K562 (cell line): ENCODE measurements around the gene UBE2Q1. TPM values are rescaled to one million over a fixed set of nuclear protein-coding genes. Genes with fewer than 3 reads are reported as not detected.

Source experiments
- ATAC-seq: fragments of 200-7000 bp; cut with Tn5 transposase; 3 replicates; pipeline ENCODE4 v1.9.1; 2020; ENCODE audit warnings: moderate library complexity
- BruUV-seq: library from RNA; stranded (reverse); fragments of 400-500 nt; replicated peaks from 2 replicates; lab custom pipeline; 2021; lab: Mats Ljungman, UMichigan
- CTCF ChIA-PET: fragments of 300-600 bp; formaldehyde crosslinking; extraction: SDS; loops from one replicate; lab custom pipeline; 2021; ENCODE audit warnings: low intra/inter-chr PET ratio; lab: Yijun Ruan, JAX
- POLR2A ChIA-PET: fragments of 300-600, 350-650 bp; sonication (Branson Sonifier 250); formaldehyde crosslinking; extraction: SDS; loops from one replicate; lab custom pipeline; 2021; ENCODE audit warnings: antibody characterized with exemption, inconsistent platforms; lab: Yijun Ruan, JAX
- DNase-seq, 4 experiments: peaks; one replicate each; pipeline versions ENCODE4 v3.0.0 to v3.0.0-alpha.2; 2011 to 2018; ENCODE audit warnings: low spot score in 3 of 4, mixed read lengths in 3 of 4; ENCODE audit errors: extremely low read depth in 1 of 4
- FAIRE-seq: peaks from 2 replicates; lab custom pipeline; 2011; peaks lifted over from hg19 to GRCh38; lab: Jason Lieb, UNC
- H2AFZ ChIP-seq: 2 replicates; pipeline ENCODE4 v1.6.0; 2011; ENCODE audit warnings: low read depth, low read length, control low read depth, inconsistent platforms
- H3K27ac ChIP-seq: fragments of 200-600 bp; 3 replicates; pipeline ENCODE4 v1.8.0; 2011; ENCODE audit warnings: low read depth, mild to moderate bottlenecking, control low read depth, inconsistent platforms, low read length, moderate library complexity, mixed read lengths; ENCODE audit errors: extremely low read depth
- H3K27me3 ChIP-seq, 2 experiments: fragments of 300-600 bp in 1 of 2; 2 replicates in 1 of 2; 3 replicates in 1 of 2; pipeline versions ENCODE4 v1.6.0 to v1.8.0; 2011; ENCODE audit warnings: inconsistent platforms in 2 of 2, low read length in 2 of 2, mild to moderate bottlenecking in 1 of 2, mixed read lengths in 1 of 2, moderate library complexity in 1 of 2; ENCODE audit not compliant: control insufficient read depth in 2 of 2, insufficient read depth in 2 of 2
- H3K36me3 ChIP-seq: fragments of 300-600 bp; 3 replicates; pipeline ENCODE4 v1.8.0; 2011; ENCODE audit warnings: mild to moderate bottlenecking, low read length, inconsistent platforms; ENCODE audit not compliant: control insufficient read depth, insufficient read depth
- H3K4me1 ChIP-seq, 2 experiments: fragments of 200-600 bp in 1 of 2; replicated peaks in 1 of 2; 2 replicates in 1 of 2; 3 replicates in 1 of 2; pipeline versions ENCODE4 v1.5.1 to v1.8.0; 2011; ENCODE audit warnings: inconsistent platforms in 2 of 2, low read length in 2 of 2, mild to moderate bottlenecking in 1 of 2, mixed read lengths in 1 of 2, moderate library complexity in 1 of 2; ENCODE audit not compliant: control insufficient read depth in 2 of 2, insufficient read depth in 2 of 2
- H3K4me2 ChIP-seq: 2 replicates; pipeline ENCODE4 v1.6.1; 2011; ENCODE audit warnings: low read length, control low read depth, inconsistent platforms, mixed read lengths; ENCODE audit not compliant: insufficient read depth
- H3K4me3 ChIP-seq: fragments of 200-600 bp; sonication (generic), shearing (Covaris generic); 2 replicates; pipeline ENCODE4 v1.5.1; 2016; ENCODE audit warnings: control low read depth, inconsistent platforms
- H3K79me2 ChIP-seq: fragments of 200-600 bp; 3 replicates; pipeline ENCODE4 v1.8.0; 2011; ENCODE audit warnings: low read length, inconsistent platforms; ENCODE audit not compliant: control insufficient read depth, insufficient read depth
- H3K9ac ChIP-seq, 2 experiments: 2 replicates each; pipeline versions ENCODE4 v1.6.0 to v1.6.1; 2011; ENCODE audit warnings: low read depth in 2 of 2, low read length in 2 of 2, control low read depth in 1 of 2, inconsistent platforms in 1 of 2, mild to moderate bottlenecking in 1 of 2, mixed read lengths in 1 of 2; ENCODE audit not compliant: insufficient read depth in 1 of 2
- H3K9me1 ChIP-seq: one replicate; pipeline ENCODE4 v1.6.0; 2011; ENCODE audit warnings: inconsistent platforms, mild to moderate bottlenecking, low read length, moderate library complexity; ENCODE audit not compliant: control insufficient read depth, insufficient read depth
- H3K9me3 ChIP-seq: replicated peaks from 2 replicates; pipeline ENCODE4 v1.5.1; 2011; ENCODE audit warnings: low read depth, low read length, inconsistent platforms; ENCODE audit not compliant: control insufficient read depth, insufficient read depth
- H4K20me1 ChIP-seq: replicated peaks from 2 replicates; pipeline ENCODE4 v1.6.1; 2011; ENCODE audit warnings: low read length, inconsistent platforms, mixed read lengths; ENCODE audit not compliant: control insufficient read depth, insufficient read depth
- ARID1B ChIP-seq: fragments of 450-650 bp; IDR thresholded peaks from 2 replicates; pipeline ENCODE4 v1.6.1; 2016; ENCODE audit warnings: antibody characterized with exemption, mild to moderate bottlenecking, inconsistent platforms
- CBFA2T3 ChIP-seq: fragments of 450-650 bp; IDR thresholded peaks from 2 replicates; pipeline ENCODE4 v1.6.1; 2017
- CHD2 ChIP-seq: IDR thresholded peaks from 2 replicates; pipeline ENCODE4 v1.6.1; 2011; ENCODE audit warnings: low read depth, low read length
- FOSL1 ChIP-seq: fragments of 200-800 bp; sonication (Bioruptor generic); conservative IDR thresholded peaks from 2 replicates; pipeline ENCODE4 v1.6.1; 2016; ENCODE audit warnings: missing genetic modification characterization, missing compliant biosample characterization
- FOXA3 ChIP-seq, 2 experiments: fragments of 450-650 bp in 1 of 2; sonication (generic) in 1 of 2; formaldehyde crosslinking; IDR thresholded peaks in 1 of 2; conservative IDR thresholded peaks in 1 of 2; 2 replicates each; pipeline versions ENCODE4 v1.4.0 to v1.8.0; 2020 to 2022; ENCODE audit warnings: mild to moderate bottlenecking in 2 of 2, missing genetic modification reagents in 1 of 2
- HDAC6 ChIP-seq: IDR thresholded peaks from 2 replicates; pipeline ENCODE4 v1.6.1; 2012; ENCODE audit warnings: low read depth, mild to moderate bottlenecking, control low read depth, inconsistent platforms, low read length, moderate library complexity
- NFIX ChIP-seq: fragments of 250-450 bp; sonication (Bioruptor Pico); IDR thresholded peaks from 2 replicates; pipeline ENCODE4 v1.4.0; 2020; ENCODE audit warnings: low read depth, mild to moderate bottlenecking, moderate library complexity
- NRF1 ChIP-seq, 2 experiments: fragments of 450-650 bp; IDR thresholded peaks in 1 of 2; conservative IDR thresholded peaks in 1 of 2; 2 replicates each; pipeline ENCODE4 v1.6.1; 2014; ENCODE audit warnings: mild to moderate bottlenecking in 2 of 2
- SMARCE1 ChIP-seq: fragments of 450-650 bp; IDR thresholded peaks from 2 replicates; pipeline ENCODE4 v1.7.1; 2016; ENCODE audit warnings: mild to moderate bottlenecking
- SOX6 ChIP-seq: fragments of 450-650 bp; IDR thresholded peaks from 2 replicates; pipeline ENCODE4 v1.6.1; 2014; ENCODE audit warnings: mild to moderate bottlenecking
- TAL1 ChIP-seq: fragments of 450-650 bp; IDR thresholded peaks from 2 replicates; pipeline ENCODE4 v1.6.1; 2016; ENCODE audit warnings: mild to moderate bottlenecking
- TCF3 ChIP-seq: sonication (generic); formaldehyde crosslinking; IDR thresholded peaks from 2 replicates; pipeline ENCODE4 v1.4.0; 2020; ENCODE audit warnings: mild to moderate bottlenecking, missing genetic modification reagents
- WGBS: fragments of 100-300 bp; shearing (Covaris generic); methylation state at CpG from one replicate; pipeline ENCODE4 v1.1.6; 2016; ENCODE audit warnings: low coverage, mixed read lengths; ENCODE audit not compliant: insufficient coverage; ENCODE audit errors: missing lambda C conversion rate; 5-methylcytosine and 5-hydroxymethylcytosine counted together
- in situ Hi-C: fragments of 300-500 bp; cut with MboI; formaldehyde crosslinking; loops from 4 replicates; pipeline ENCODE4 v1.15.0; 2018; ENCODE audit warnings: inconsistent platforms, mixed read lengths
- intact Hi-C: fragments of 100-400 bp; cut with micrococcal nuclease; formaldehyde crosslinking; loops from 2 replicates; pipeline ENCODE4 v1.14.2; 2022
- polyA plus RNA-seq, 8 experiments: library from polyadenylated mRNA; depleted of rRNA in 4 of 8; stranded (reverse) in 5 of 8; unstranded in 3 of 8; fragments of >200 nt; fragmentation: Nextera tagmentation in 2 of 8; fragmentation: Illumina TruSeq in 1 of 8; extraction: Ambion mirVana in 2 of 8; extraction: Trizol in 1 of 8; gene quantifications; 2 replicates each; pipeline versions ENCODE4 v1.2.1 to v1.2.3, GENCODE V29; 2011 to 2014; ENCODE audit warnings: inconsistent platforms in 1 of 8, missing spikeins in 1 of 8
- total RNA-seq, 7 experiments: library from RNA; depleted of rRNA in 6 of 7; stranded (reverse); fragments of >200 nt in 6 of 7; fragmentation: Illumina TruSeq in 2 of 7; extraction: Trizol in 2 of 7; gene quantifications; 2 replicates each; pipeline versions ENCODE4 v1.2.1 to v1.2.3, GENCODE V29; 2011 to 2021; ENCODE audit warnings: low replicate concordance in 1 of 7

Gene UBE2Q1
- total and polyA plus RNA-seq, 9 of the 15 experiments (the other 6 are each of a cell fraction or from before 2014, with no cell fraction given), result 8.0 to 58.8 (median 27.6) TPM

DNA sequence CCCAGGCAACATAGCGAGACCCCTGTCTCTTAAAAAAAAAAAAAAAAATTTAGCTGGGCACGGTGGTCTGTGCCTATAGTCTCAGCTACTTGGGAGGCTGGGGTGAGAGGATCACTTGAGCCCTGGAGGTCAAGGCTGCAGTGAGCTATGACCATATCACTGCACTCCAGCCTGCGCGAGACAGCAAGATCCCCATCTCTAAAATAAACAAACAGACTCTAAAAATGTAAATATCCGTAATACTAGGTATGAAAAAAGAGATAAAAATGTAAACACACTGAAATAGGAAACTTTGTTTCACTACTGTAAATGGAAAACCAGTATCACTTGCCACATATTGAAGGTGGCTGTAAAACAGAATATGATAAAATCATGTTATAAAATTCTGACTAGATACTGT, 32.3 kb upstream of the UBE2Q1 start:
- intact Hi-C loops (no loop called here), in situ Hi-C loops (no loop called here)
- WGBS, result 35% methylated on average over 4 of the region's 5 CpGs
- no peak overlapping the region for H3K27ac ChIP-seq
- POLR2A ChIA-PET, result interaction anchor here (1.0 to 1.4 kb wide), 3 partner anchors 13 to 16 kb away, joined by 3 to 6 read pairs (median 5); no protein-coding TSS in a partner anchor
- peaks cover 3% of the 10 kb centered on the region for H3K9me1 ChIP-seq
- no peaks in the 10 kb centered on the region for H4K20me1 ChIP-seq
- peaks cover 0 to 10% of the 10 kb centered on the region in 2 experiments; a peak in 3 of 5 replicates for H3K4me1 ChIP-seq
- ATAC-seq, result no peak
- no TSS peak for BruUV-seq
- no peak overlapping the region for H3K4me2 ChIP-seq
- no peak for FAIRE-seq
- no peak overlapping the region for H3K4me3 ChIP-seq
- H3K36me3 ChIP-seq, result peaks cover 95% of the 10 kb centered on the region
- no peaks in the 10 kb centered on the region for H3K9me3 ChIP-seq
- DNase-seq, result no peak
- no peak overlapping the region for H2AFZ ChIP-seq
- H3K9ac ChIP-seq, result no peak overlapping the region
- H3K27me3 ChIP-seq, result no peaks in the 10 kb centered on the region
- TF ChIP-seq HDAC6, result no peak
- TF ChIP-seq TCF3 (CRISPR knock-in tag), result peak; percentile 24; the same call in 1 of the 2 replicates
- peak; percentile 36; the same call in 1 of the 2 replicates for TF ChIP-seq FOSL1 (tag)
- TF ChIP-seq ARID1B, result peak; percentile 78
- peak; percentile 38; the same call in 1 of the 2 replicates for TF ChIP-seq SOX6
- TF ChIP-seq TAL1, result peak; percentile 72
- TF ChIP-seq CHD2, result no peak
- TF ChIP-seq CBFA2T3, result peak; percentile 46; the same call in 1 of the 2 replicates
- TF ChIP-seq NRF1 (conservative IDR thresholded peaks at IDR 0.05 in 1 of 2, IDR thresholded peaks at IDR 0.05 in 1 of 2), result 0 out of 4 replicates have a peak, but pooled peaks of 1 of the 2 experiments have one; percentile 12
- TF ChIP-seq FOXA3 (CRISPR knock-in tag; conservative IDR thresholded peaks at IDR 0.05 in 1 of 2, IDR thresholded peaks at IDR 0.05 in 1 of 2), result peak in 1 of 2 experiments; percentile 85; a peak in 2 of 4 replicates
- peak; percentile 69; the same call in 1 of the 2 replicates for TF ChIP-seq SMARCE1
- no peak for TF ChIP-seq NFIX (CRISPR knock-in tag)
- CTCF ChIA-PET, result no interaction called here
- H3K79me2 ChIP-seq, result 0 out of 3 replicates have a peak, but pooled peaks cover 2% of the 10 kb centered on the region
